Keratinocyte (primary cell): Measurements from ENCODE around the gene ICA1L.

Experiments used
- CTCF ChIP-seq, 3 experiments: IDR thresholded peaks in 1 of 3; conservative IDR thresholded peaks in 1 of 3; optimal IDR thresholded peaks in 1 of 3; 2 replicates in 2 of 3; 3 replicates in 1 of 3; pipeline versions ENCODE3 to v1.5.1; 2011; ENCODE audit warnings: low read length in 3 of 3, mild to moderate bottlenecking in 3 of 3, moderate library complexity in 2 of 3, control low read depth in 1 of 3, inconsistent platforms in 1 of 3; ENCODE audit not compliant: insufficient read depth in 2 of 3; ENCODE audit errors: extremely low read depth in 1 of 3
- EZH2 ChIP-seq: IDR thresholded peaks from one replicate; pipeline ENCODE4 v1.6.1; 2012; ENCODE audit warnings: inconsistent platforms, mild to moderate bottlenecking, low read length, moderate library complexity

- no peak for TF ChIP-seq CTCF (optimal IDR thresholded peaks at IDR 0.05 in 1 of 3, IDR thresholded peaks at IDR 0.05 in 1 of 3, conservative IDR thresholded peaks at IDR 0.05 in 1 of 3; ENCODE audit: extremely low read depth in 1 of 3, insufficient read depth in 2 of 3, low read length in 3 of 3)
- no peak for TF ChIP-seq EZH2
Observed at GRCh38 chr2:202758128-202758527, 113.4 kb downstream of the ICA1L start.
